A673 (cell line): ENCODE measurements around the gene SDHB. TPM values are rescaled to one million over a fixed set of nuclear protein-coding genes. Genes with fewer than 3 reads are reported as not detected.

Experiments
- BruUV-seq: library from RNA; stranded (reverse); fragments of 400-500 nt; replicated peaks from 2 replicates; lab custom pipeline; 2021; lab: Mats Ljungman, UMichigan
- CTCF ChIA-PET: fragments of 300-600 bp; sonication (Branson Sonifier 250); formaldehyde crosslinking; loops from one replicate; lab custom pipeline; 2022; ENCODE audit warnings: antibody characterized with exemption; lab: Charles Lee
- POLR2A ChIA-PET: fragments of 300-600 bp; sonication (Branson Sonifier 250); formaldehyde crosslinking; loops from one replicate; lab custom pipeline; 2022; ENCODE audit warnings: antibody characterized with exemption; ENCODE audit not compliant: low non-redundant PET; lab: Charles Lee
- DNase-seq: peaks from one replicate; pipeline ENCODE4 v3.0.0-alpha.2; 2015; ENCODE audit warnings: low spot score
- H3K27ac ChIP-seq: fragments of 200-600 bp; sonication (generic); 2 replicates; pipeline ENCODE4 v1.5.1; 2016; ENCODE audit warnings: mixed run types, low read depth, mild to moderate bottlenecking, mixed read lengths, antibody characterized with exemption, low read length; ENCODE audit not compliant: poor library complexity, severe bottlenecking
- H3K27me3 ChIP-seq: fragments of 200-600 bp; sonication (generic); replicated peaks from 2 replicates; pipeline ENCODE4 v1.6.1; 2017; ENCODE audit warnings: mixed run types, low read depth, mild to moderate bottlenecking, mixed read lengths, antibody characterized with exemption, low read length; ENCODE audit not compliant: insufficient read depth, poor library complexity
- H3K36me3 ChIP-seq: fragments of 200-600 bp; sonication (generic); 2 replicates; pipeline ENCODE4 v1.6.1; 2016; ENCODE audit warnings: mixed run types, mild to moderate bottlenecking, mixed read lengths, antibody characterized with exemption, low read length; ENCODE audit not compliant: insufficient read depth, poor library complexity, severe bottlenecking
- H3K4me1 ChIP-seq: fragments of 200-600 bp; sonication (generic); 2 replicates; pipeline ENCODE4 v1.6.1; 2017; ENCODE audit warnings: mixed run types, mild to moderate bottlenecking, mixed read lengths, antibody characterized with exemption, low read length; ENCODE audit not compliant: insufficient read depth, poor library complexity, severe bottlenecking
- H3K4me3 ChIP-seq: fragments of 200-600 bp; sonication (generic); 2 replicates; pipeline ENCODE4 v1.5.1; 2016; ENCODE audit warnings: low read depth, mixed run types, mild to moderate bottlenecking, mixed read lengths, low read length; ENCODE audit not compliant: poor library complexity, severe bottlenecking
- H3K9me3 ChIP-seq: fragments of 200-600 bp; sonication (generic); 2 replicates; pipeline ENCODE4 v1.6.1; 2016; ENCODE audit warnings: mixed run types, low read depth, mild to moderate bottlenecking, mixed read lengths, antibody characterized with exemption, low read length; ENCODE audit not compliant: poor library complexity, severe bottlenecking
- EZH2 ChIP-seq: fragments of 200-600 bp; sonication (generic); IDR thresholded peaks from 2 replicates; pipeline ENCODE4 v1.6.1; 2017; ENCODE audit warnings: borderline replicate concordance, low read depth, mild to moderate bottlenecking, mixed read lengths, antibody characterized with exemption, low read length; ENCODE audit not compliant: poor library complexity, severe bottlenecking
- intact Hi-C: fragments of 100-400 bp; cut with micrococcal nuclease; formaldehyde crosslinking; loops from one replicate; pipeline ENCODE4 v1.10.0; 2022; ENCODE audit not compliant: unreplicated experiment
- total RNA-seq: library from RNA; stranded (reverse); gene quantifications from 2 replicates; pipeline ENCODE4 v1.2.3, GENCODE V29; 2021
- TF ChIP-seq, protein P1 (sequence below): fragments of 300-800, 200-600 bp; sonication (generic); conservative IDR thresholded peaks from 2 replicates; pipeline ENCODE4 v1.5.1; 2017; ENCODE audit warnings: low read depth, mild to moderate bottlenecking, antibody characterized with exemption, low read length, moderate library complexity, mixed read lengths

Gene SDHB
- total RNA-seq, 1 experiment from 2014 or later = 208 TPM

DNA sequence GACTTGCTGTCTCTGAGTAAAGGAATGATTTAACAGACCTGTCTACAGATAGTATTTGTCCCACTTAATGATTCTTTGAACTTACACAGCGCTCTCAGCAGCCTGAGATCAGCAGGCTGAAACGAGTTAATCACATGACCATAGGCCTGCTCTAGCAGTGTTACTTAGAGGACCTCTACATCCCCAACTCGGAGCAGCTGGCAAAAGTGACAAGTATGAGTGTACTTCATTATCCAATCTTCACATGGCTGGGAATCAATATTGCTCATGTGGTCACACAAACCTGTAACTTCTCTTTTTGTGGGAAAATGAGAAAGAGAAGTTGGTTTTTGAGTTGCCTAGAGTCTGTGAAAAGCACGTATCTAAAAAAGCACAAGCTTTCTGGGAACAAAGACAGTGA lies 30.7 kb downstream of the SDHB start:
- intact Hi-C loops = no loop called here
- POLR2A ChIA-PET = no interaction called here
- TF ChIP-seq EZH2 = no peak
- TF ChIP-seq, protein P1, sequence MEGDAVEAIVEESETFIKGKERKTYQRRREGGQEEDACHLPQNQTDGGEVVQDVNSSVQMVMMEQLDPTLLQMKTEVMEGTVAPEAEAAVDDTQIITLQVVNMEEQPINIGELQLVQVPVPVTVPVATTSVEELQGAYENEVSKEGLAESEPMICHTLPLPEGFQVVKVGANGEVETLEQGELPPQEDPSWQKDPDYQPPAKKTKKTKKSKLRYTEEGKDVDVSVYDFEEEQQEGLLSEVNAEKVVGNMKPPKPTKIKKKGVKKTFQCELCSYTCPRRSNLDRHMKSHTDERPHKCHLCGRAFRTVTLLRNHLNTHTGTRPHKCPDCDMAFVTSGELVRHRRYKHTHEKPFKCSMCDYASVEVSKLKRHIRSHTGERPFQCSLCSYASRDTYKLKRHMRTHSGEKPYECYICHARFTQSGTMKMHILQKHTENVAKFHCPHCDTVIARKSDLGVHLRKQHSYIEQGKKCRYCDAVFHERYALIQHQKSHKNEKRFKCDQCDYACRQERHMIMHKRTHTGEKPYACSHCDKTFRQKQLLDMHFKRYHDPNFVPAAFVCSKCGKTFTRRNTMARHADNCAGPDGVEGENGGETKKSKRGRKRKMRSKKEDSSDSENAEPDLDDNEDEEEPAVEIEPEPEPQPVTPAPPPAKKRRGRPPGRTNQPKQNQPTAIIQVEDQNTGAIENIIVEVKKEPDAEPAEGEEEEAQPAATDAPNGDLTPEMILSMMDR = no peak
- Histone ChIP-seq H3K36me3 (peaks cover 96% of the 10 kb centered on the region), H3K9me3 (no peaks in the 10 kb centered on the region), H3K4me3 (no peak overlapping the region), H3K27me3 (no peaks in the 10 kb centered on the region), H3K4me1 (no peaks in the 10 kb centered on the region), H3K27ac (no peak overlapping the region)
- CTCF ChIA-PET = no interaction called here
- no peak for DNase-seq
- no TSS peak for BruUV-seq

DNA sequence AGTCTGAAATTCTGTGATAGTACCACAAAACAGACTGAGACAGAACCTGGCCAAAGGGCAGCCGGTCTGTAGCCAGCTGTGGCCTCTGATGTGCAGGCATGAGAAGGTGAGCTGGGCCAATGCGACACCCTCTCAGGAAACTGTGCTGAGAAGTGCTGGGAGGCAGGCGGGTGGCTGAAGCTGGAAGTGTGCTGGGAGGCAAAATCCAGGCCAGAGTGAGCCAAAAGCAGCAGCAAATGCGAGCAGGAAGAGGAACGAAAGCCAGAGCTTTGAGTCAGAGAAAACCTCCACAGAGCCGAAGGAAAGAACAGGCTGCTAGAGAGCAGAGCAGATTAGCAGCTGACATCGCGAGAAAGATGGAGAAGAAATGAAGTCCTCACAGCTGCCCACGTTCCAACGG lies 31.9 kb downstream of the SDHB start:
- Histone ChIP-seq H3K27me3 (no peaks in the 10 kb centered on the region), H3K27ac (no peak overlapping the region), H3K36me3 (peaks cover 85% of the 10 kb centered on the region), H3K9me3 (no peaks in the 10 kb centered on the region), H3K4me1 (no peaks in the 10 kb centered on the region), H3K4me3 (no peak overlapping the region)
- ChIA-PET CTCF (no interaction called here), POLR2A (interaction anchor here (0.6 kb wide), 1 partner anchor 25 kb away, joined by 8 read pairs; no protein-coding TSS in a partner anchor)
- no peak for TF ChIP-seq EZH2
- TF ChIP-seq, protein P1 = no peak
- no TSS peak for BruUV-seq
- intact Hi-C loops = no loop called here
- DNase-seq = no peak

DNA sequence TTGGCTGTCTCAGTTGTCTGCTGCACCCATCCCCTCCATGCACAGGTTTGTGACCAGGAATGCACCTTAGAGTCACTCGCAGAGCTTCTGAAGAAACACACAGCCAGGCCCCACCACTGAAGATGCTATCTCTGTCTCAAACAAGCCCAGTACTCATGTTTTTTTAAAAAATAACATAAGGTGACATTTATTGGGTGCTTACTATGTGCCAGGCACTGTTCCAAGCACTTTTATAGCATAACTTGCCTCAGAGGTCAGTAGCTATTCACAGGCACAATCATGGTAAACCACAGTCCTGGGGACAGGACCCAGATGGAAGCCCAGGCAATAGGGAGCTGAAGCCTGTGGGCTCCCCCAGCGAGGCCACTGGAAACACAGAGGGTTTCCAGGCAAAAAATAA lies 33.3 kb downstream of the SDHB start:
- POLR2A ChIA-PET = no interaction called here
- H3K27ac ChIP-seq = no peak overlapping the region
- CTCF ChIA-PET = no interaction called here
- intact Hi-C loops = no loop called here
- no peak for TF ChIP-seq EZH2
- TF ChIP-seq, protein P1 = no peak
- DNase-seq = no peak
- no TSS peak for BruUV-seq
- H3K9me3 ChIP-seq = no peaks in the 10 kb centered on the region
- H3K27me3 ChIP-seq = no peaks in the 10 kb centered on the region
- peaks cover 72% of the 10 kb centered on the region for H3K36me3 ChIP-seq
- no peaks in the 10 kb centered on the region for H3K4me1 ChIP-seq
- H3K4me3 ChIP-seq = no peak overlapping the region
